Nephron progenitor cell (in vitro differentiated cells): Measurements from ENCODE around the gene KANSL3.

ENCODE experiments used
- DNase-seq: peaks from one replicate; pipeline ENCODE4 v3.0.0; 2021
- H3K27ac Mint-ChIP-seq: 2 replicates; pipeline ENCODE4 v1.8.0; 2021; ENCODE audit warnings: mild to moderate bottlenecking, moderate library complexity, mixed read lengths
- H3K27me3 Mint-ChIP-seq: 2 replicates; pipeline ENCODE4 v1.8.0; 2021; ENCODE audit warnings: mild to moderate bottlenecking, low read depth, mixed read lengths; ENCODE audit not compliant: poor library complexity
- H3K36me3 Mint-ChIP-seq: 2 replicates; pipeline ENCODE4 v1.8.0; 2021; ENCODE audit warnings: low read depth, mixed read lengths
- H3K4me1 Mint-ChIP-seq: 2 replicates; pipeline ENCODE4 v1.8.0; 2021; ENCODE audit warnings: mixed read lengths
- H3K4me3 Mint-ChIP-seq: 2 replicates; pipeline ENCODE4 v1.8.0; 2021; ENCODE audit warnings: mild to moderate bottlenecking, moderate library complexity, mixed read lengths
- H3K9me3 Mint-ChIP-seq: 2 replicates; pipeline ENCODE4 v1.8.0; 2021; ENCODE audit warnings: mild to moderate bottlenecking, moderate library complexity, mixed read lengths
- CTCF ChIP-seq: fragments of 200-600 bp; sonication (generic); IDR thresholded peaks from 2 replicates; pipeline ENCODE4 v1.5.0; 2021; ENCODE audit warnings: antibody characterized with exemption

Gene KANSL3

GRCh38 chr2:96547203-96547641 is 90.9 kb downstream of the KANSL3 start:
- H3K27ac Mint-ChIP-seq = no peak overlapping the region

GRCh38 chr2:96546797-96547196 is 91.3 kb downstream of the KANSL3 start:
- no peak overlapping the region for H3K27ac Mint-ChIP-seq

More at GRCh38 chr2:96547203-96547641, 90.9 kb downstream of the KANSL3 start:
- peaks cover 25% of the 10 kb centered on the region for H3K36me3 Mint-ChIP-seq
- TF ChIP-seq CTCF = no peak
- H3K27me3 Mint-ChIP-seq = no peaks in the 10 kb centered on the region
- H3K4me3 Mint-ChIP-seq = no peak overlapping the region
- H3K9me3 Mint-ChIP-seq = peaks cover 24% of the 10 kb centered on the region
- H3K4me1 Mint-ChIP-seq = no peaks in the 10 kb centered on the region
- DNase-seq = no peak

GRCh38 chr2:96546321-96546720 is 91.8 kb downstream of the KANSL3 start:
- TF ChIP-seq CTCF = no peak
- no peak overlapping the region for H3K27ac Mint-ChIP-seq

More at GRCh38 chr2:96546797-96547196, 91.3 kb downstream of the KANSL3 start:
- Mint-ChIP-seq H3K27me3 (no peaks in the 10 kb centered on the region), H3K4me1 (no peaks in the 10 kb centered on the region), H3K4me3 (no peak overlapping the region), H3K9me3 (peaks cover 24% of the 10 kb centered on the region), H3K36me3 (peaks cover 25% of the 10 kb centered on the region)
- no peak for TF ChIP-seq CTCF
- no peak for DNase-seq

More at GRCh38 chr2:96546321-96546720, 91.8 kb downstream of the KANSL3 start:
- peaks cover 24% of the 10 kb centered on the region for H3K9me3 Mint-ChIP-seq
- H3K27me3 Mint-ChIP-seq = no peaks in the 10 kb centered on the region
- no peak overlapping the region for H3K4me3 Mint-ChIP-seq
- peaks cover 25% of the 10 kb centered on the region for H3K36me3 Mint-ChIP-seq
- H3K4me1 Mint-ChIP-seq = no peaks in the 10 kb centered on the region
- DNase-seq = no peak
